Epithelial cell of proximal tubule (primary cell): ENCODE measurements around the gene ANO10. TPM values are rescaled to one million over a fixed set of nuclear protein-coding genes. Genes with fewer than 3 reads are reported as not detected.
"Not testable (repeated sequence)": the region's sequence is repeated elsewhere in the genome, so short reads cannot be mapped to it uniquely, and the experiment has no call there.

Experiments
- DNase-seq: peaks from one replicate; pipeline ENCODE4 v3.0.0-alpha.2; 2011; ENCODE audit warnings: low read depth
- H3K4me3 ChIP-seq: 2 replicates; pipeline ENCODE4 v1.5.1; 2011; ENCODE audit warnings: low read depth, mild to moderate bottlenecking, low read length
- CTCF ChIP-seq: conservative IDR thresholded peaks from 2 replicates; pipeline ENCODE4 v1.5.1; 2012; ENCODE audit warnings: low read depth, mild to moderate bottlenecking, low read length
- total RNA-seq: library from RNA; depleted of rRNA; stranded (reverse); fragments of >200 nt; gene quantifications from 2 replicates; pipeline ENCODE4 v1.2.3, GENCODE V29; 2015

ANO10 gene
- total RNA-seq, 1 donor from 2014 or later, result 30.7 TPM

DNA sequence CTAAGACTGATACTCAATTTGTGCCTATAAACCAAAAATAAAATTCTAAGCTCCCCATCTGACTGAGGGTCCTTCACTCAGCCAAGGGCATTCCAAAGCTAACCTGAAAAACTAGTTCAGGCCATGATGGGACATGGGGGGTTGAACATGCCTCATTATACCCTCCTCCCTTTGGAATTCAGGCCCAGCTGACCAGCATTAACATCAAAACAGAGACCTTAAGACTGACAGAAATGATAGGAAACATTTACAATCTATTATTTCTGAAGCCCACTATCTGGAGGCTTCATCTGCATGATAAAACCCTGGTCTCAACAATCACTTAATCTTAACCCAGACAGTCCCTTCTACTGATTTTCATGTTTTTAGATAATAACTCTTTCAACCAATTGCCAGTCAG, 140.4 kb downstream of the ANO10 start:
- no peak overlapping the region for H3K4me3 ChIP-seq
- DNase-seq, result no peak
- TF ChIP-seq CTCF, result no peak

DNA sequence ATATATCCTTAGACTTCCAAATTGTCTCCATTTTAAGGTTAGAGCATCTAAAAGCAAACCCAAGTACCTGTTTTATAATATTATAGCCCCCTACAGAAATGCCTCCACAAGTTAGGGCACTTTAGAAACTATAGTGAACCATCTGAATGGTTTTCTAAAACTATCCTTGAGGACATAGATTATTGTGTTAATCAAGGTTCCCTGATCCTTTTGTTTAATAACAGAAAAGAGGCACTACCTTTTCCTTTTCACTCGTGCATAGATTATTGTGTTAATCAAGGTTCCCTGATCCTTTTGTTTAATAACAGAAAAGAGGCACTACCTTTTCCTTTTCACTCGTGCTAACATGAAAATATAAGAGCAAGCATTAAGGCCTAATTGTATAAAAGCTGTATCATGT, 143.0 kb downstream of the ANO10 start:
- H3K4me3 ChIP-seq, DNase-seq: not testable (repeated sequence)

GRCh38 chr3:43478118-43478785, 143.6 kb downstream of the ANO10 start:
- TF ChIP-seq CTCF, result no peak
- no peak for DNase-seq

GRCh38 chr3:43477600-43477999, 144.2 kb downstream of the ANO10 start:
- H3K4me3 ChIP-seq, result no peak overlapping the region
- TF ChIP-seq CTCF, result no peak
- no peak for DNase-seq

More at GRCh38 chr3:43478118-43478785, 143.6 kb downstream of the ANO10 start:
- H3K4me3 ChIP-seq, result no peak overlapping the region

DNA sequence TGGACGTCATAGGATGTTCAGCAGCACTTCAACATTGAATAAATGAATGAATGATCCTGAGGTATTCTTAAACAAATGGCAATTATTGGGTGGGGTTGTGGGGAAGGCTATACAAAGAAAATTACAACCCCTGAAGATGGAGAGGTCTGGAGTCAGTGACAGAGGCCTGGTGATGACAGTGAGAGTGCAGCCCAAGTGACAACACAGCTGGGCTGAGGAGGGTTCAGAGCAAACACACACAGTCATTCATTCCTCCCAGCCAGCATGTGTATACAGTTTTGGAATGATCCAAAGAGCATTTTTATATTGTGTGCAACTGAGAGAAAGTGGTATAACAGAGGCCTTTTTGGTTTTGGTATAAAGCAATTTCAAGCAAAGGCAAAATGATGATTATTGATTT, 148.1 kb downstream of the ANO10 start:
- DNase-seq, result no peak
- no peak for TF ChIP-seq CTCF
- no peak overlapping the region for H3K4me3 ChIP-seq

DNA sequence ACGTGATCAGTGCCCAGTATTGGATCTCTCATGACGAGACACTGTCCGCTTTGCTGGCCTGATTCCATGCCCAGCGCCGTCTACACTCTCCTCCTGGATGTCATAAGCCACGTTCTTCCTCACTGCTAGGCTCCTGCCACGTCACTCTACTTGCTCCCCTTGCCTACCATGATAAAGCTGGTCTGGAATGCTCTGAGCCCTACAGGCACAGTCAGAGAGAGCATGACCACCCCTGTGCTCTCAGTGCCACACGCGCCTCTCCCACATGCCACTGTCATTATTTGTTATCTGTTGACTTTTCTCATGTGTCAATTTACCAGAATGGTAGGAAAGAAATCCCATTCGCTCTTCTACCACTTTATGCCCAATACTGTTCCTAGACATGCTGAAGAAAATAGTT, 148.6 kb downstream of the ANO10 start:
- DNase-seq, result no peak
- no peak overlapping the region for H3K4me3 ChIP-seq
- no peak for TF ChIP-seq CTCF

- no peak for DNase-seq
- TF ChIP-seq CTCF, result no peak
- H3K4me3 ChIP-seq, result no peak overlapping the region
These were observed 153.7 kb downstream of the ANO10 start for GRCh38 chr3:43468133-43468532.
